ENCODE results near the gene TXLNA. TPM values are rescaled to one million over a fixed set of nuclear protein-coding genes. Genes with fewer than 3 reads are reported as not detected.

TXLNA gene
- total RNA-seq, 1 donor from 2014 or later: 47.5 TPM

- ATAC-seq: peak; percentile 1
- TF ChIP-seq, protein P1, sequence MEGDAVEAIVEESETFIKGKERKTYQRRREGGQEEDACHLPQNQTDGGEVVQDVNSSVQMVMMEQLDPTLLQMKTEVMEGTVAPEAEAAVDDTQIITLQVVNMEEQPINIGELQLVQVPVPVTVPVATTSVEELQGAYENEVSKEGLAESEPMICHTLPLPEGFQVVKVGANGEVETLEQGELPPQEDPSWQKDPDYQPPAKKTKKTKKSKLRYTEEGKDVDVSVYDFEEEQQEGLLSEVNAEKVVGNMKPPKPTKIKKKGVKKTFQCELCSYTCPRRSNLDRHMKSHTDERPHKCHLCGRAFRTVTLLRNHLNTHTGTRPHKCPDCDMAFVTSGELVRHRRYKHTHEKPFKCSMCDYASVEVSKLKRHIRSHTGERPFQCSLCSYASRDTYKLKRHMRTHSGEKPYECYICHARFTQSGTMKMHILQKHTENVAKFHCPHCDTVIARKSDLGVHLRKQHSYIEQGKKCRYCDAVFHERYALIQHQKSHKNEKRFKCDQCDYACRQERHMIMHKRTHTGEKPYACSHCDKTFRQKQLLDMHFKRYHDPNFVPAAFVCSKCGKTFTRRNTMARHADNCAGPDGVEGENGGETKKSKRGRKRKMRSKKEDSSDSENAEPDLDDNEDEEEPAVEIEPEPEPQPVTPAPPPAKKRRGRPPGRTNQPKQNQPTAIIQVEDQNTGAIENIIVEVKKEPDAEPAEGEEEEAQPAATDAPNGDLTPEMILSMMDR (IDR thresholded peaks at IDR 0.05): no peak
- Histone ChIP-seq H3K27me3 (no peaks in the 10 kb centered on the region), H3K4me3 (no peak within 1 kb of the TSS), H3K36me3 (no peaks in the 10 kb centered on the region), H3K9me3 (no peaks in the 10 kb centered on the region), H3K4me1 (peaks cover 11% of the 10 kb centered on the region), H3K27ac (no peak within 1 kb of the TSS)
- DNase-seq: no peak
- intact Hi-C loops (cut with DNase I): no loop called here
These were observed 29.4 kb downstream of the TXLNA start, which contains the start of gene DCDC2B for GRCh38 chr1:32208891-32209328. DCDC2B (plus strand) TSS chr1:32209089; CDS start chr1:32209094, 5 bp downstream.

GRCh38 chr1:32215629-32216480, 36.4 kb downstream of the TXLNA start:
- Histone ChIP-seq H3K27ac (no peak overlapping the region), H3K4me1 (peaks cover 7% of the 10 kb centered on the region), H3K36me3 (peaks cover 27% of the 10 kb centered on the region), H3K4me3 (no peak overlapping the region), H3K27me3 (no peaks in the 10 kb centered on the region), H3K9me3 (no peaks in the 10 kb centered on the region)
- TF ChIP-seq, protein P1 (IDR thresholded peaks at IDR 0.05): peak; percentile 74
- intact Hi-C loops (cut with DNase I): no loop called here
- ATAC-seq: peak; percentile 87
- no peak for DNase-seq

GRCh38 chr1:32216566-32216965, 37.1 kb downstream of the TXLNA start:
- intact Hi-C loops (cut with DNase I): no loop called here
- Histone ChIP-seq H3K4me3 (no peak overlapping the region), H3K4me1 (peaks cover 14% of the 10 kb centered on the region), H3K27ac (no peak overlapping the region), H3K27me3 (no peaks in the 10 kb centered on the region), H3K36me3 (peaks cover 27% of the 10 kb centered on the region), H3K9me3 (no peaks in the 10 kb centered on the region)
- ATAC-seq: no peak
- DNase-seq: no peak
- TF ChIP-seq, protein P1 (IDR thresholded peaks at IDR 0.05): no peak

GRCh38 chr1:32219022-32219421, 39.5 kb downstream of the TXLNA start:
- TF ChIP-seq, protein P1 (IDR thresholded peaks at IDR 0.05): no peak
- peaks cover 29% of the 10 kb centered on the region for H3K36me3 ChIP-seq

GRCh38 chr1:32220746-32221580, 41.5 kb downstream of the TXLNA start:
- H3K4me1 ChIP-seq: peaks cover 26% of the 10 kb centered on the region
- intact Hi-C loops (cut with DNase I): no loop called here
- no peaks in the 10 kb centered on the region for H3K9me3 ChIP-seq
- ATAC-seq (no peak), DNase-seq (no peak)
- peaks cover 30% of the 10 kb centered on the region for H3K36me3 ChIP-seq
- H3K27me3 ChIP-seq: no peaks in the 10 kb centered on the region
- TF ChIP-seq, protein P1 (IDR thresholded peaks at IDR 0.05): no peak
- peak overlapping the region; percentile 92 for H3K4me3 ChIP-seq
- peak overlapping the region; percentile 97 for H3K27ac ChIP-seq

More at GRCh38 chr1:32219022-32219421, 39.5 kb downstream of the TXLNA start:
- H3K27ac ChIP-seq: no peak overlapping the region
- ATAC-seq: no peak
- intact Hi-C loops (cut with DNase I): no loop called here
- H3K4me1 ChIP-seq: peaks cover 26% of the 10 kb centered on the region
- no peak for DNase-seq
- H3K4me3 ChIP-seq: no peak overlapping the region
- H3K27me3 ChIP-seq: no peaks in the 10 kb centered on the region
- no peaks in the 10 kb centered on the region for H3K9me3 ChIP-seq

Measured in upper lobe of right lung (tissue), 1 donor.